SU-DHL-6 (cell line): ENCODE data around the gene XYLB.

ENCODE experiments used
- CTCF ChIP-seq: fragments of 200-600 bp; sonication (generic); IDR thresholded peaks from one replicate; pipeline ENCODE4 v1.5.1; 2017; ENCODE audit warnings: antibody characterized with exemption, mild to moderate bottlenecking, low read length, moderate library complexity; ENCODE audit not compliant: insufficient read depth, poor library complexity, severe bottlenecking
- EZH2phosphoT487 ChIP-seq: fragments of 200-600 bp; sonication (generic), shearing (Covaris generic); conservative IDR thresholded peaks from 2 replicates; pipeline ENCODE4 v1.6.1; 2018; ENCODE audit warnings: mild to moderate bottlenecking, antibody characterized with exemption, low read length, moderate library complexity, mixed read lengths

DNA sequence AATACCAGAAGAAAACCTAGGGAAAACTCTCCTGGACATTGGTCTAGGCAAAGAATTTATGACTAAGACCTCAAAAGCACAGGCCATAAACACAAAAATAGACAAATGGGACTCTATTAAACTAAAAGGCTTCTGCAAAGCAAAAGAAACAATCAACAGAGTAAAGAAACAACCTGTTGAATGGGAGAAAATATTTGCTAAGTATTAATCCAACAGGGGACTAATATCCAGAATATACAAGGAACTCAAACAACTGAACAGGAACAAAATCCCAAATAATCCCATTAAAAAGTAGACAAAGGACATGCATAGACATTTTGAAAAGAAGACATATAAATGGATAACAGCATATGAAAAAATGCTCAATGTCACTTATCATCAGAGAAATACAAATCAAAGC lies 100.2 kb downstream of the XYLB start:
- no peak for TF ChIP-seq CTCF
- no peak for TF ChIP-seq EZH2phosphoT487
